ENCODE measurements around the gene NT5C2.

DNA sequence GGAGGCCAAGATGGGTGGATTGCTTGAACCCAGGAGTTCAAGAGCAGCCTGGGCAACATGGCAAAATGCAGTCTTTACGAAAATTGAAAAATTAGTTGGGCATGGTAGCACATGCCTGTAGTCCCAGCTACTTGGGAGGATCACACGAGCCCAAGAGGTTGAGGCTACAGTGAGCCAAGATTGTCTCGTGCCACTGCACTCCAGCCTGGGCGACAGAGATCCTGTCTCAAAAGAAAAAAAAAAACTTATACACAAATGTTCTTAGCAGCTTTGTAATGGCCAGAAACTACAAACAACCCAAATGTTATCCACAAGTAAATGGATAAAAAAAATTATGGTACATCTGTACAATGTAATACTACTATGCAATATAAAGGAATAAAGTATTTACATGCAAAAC, 12.6 kb downstream of the NT5C2 start:
- TF ChIP-seq, protein P1, sequence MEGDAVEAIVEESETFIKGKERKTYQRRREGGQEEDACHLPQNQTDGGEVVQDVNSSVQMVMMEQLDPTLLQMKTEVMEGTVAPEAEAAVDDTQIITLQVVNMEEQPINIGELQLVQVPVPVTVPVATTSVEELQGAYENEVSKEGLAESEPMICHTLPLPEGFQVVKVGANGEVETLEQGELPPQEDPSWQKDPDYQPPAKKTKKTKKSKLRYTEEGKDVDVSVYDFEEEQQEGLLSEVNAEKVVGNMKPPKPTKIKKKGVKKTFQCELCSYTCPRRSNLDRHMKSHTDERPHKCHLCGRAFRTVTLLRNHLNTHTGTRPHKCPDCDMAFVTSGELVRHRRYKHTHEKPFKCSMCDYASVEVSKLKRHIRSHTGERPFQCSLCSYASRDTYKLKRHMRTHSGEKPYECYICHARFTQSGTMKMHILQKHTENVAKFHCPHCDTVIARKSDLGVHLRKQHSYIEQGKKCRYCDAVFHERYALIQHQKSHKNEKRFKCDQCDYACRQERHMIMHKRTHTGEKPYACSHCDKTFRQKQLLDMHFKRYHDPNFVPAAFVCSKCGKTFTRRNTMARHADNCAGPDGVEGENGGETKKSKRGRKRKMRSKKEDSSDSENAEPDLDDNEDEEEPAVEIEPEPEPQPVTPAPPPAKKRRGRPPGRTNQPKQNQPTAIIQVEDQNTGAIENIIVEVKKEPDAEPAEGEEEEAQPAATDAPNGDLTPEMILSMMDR (IDR thresholded peaks at IDR 0.05), result no peak
- no peak for TF ChIP-seq POLR2A (IDR thresholded peaks at IDR 0.05)
